Measurements from ENCODE around the gene PDCD4.

DNA sequence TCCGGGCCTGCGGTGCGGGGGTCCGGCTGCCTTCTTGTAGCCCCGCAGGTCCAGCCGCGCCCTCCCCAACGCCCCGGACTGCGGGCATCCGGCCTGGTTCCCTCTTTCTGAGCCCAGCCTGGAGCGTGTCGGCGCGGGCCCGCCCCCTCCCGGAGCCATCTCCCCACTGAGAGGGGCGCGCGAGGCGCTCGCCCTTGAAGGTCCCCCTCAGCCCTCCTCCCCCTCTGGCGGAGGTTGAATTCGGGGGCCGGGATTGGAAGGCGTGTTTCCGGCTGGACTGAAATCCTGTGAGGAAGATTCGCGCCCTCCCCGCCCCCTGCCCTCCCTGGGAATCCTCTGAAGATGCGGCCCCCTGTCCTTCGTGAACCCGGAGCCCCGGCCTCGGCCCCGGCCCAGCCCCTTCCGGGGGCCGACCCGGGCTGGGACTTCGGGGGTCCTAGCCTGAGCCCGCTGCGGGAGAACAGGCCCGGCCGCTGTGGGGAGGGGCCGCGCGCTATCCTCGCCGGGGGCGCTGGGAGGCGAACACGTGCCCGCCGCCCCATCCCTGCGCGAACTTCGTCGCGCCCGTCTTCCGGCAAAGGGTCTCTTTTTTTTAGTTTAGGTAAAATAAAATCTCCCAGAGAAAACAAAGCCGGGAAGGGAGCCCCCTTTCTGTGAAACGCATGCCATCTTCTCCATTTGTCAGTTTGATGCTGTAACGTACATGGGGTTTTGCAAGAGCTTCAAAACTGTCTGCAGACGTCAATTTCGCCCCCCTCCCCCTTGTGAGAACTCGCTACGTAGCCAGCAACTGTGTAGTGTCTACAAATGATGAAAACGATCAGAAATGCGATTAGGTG lies 636 bp downstream of the PDCD4 start:
- TF ChIP-seq RAD21 (IDR thresholded peaks at IDR 0.05; ENCODE audit: low read length) (no peak), FOS (IDR thresholded peaks at IDR 0.05; ENCODE audit: low read depth, low read length) (no peak), CTCF (conservative IDR thresholded peaks at IDR 0.05; ENCODE audit: low read depth, low read length) (peak; percentile 25; the same call in 1 of the 2 replicates)
- TF ChIP-seq, protein P1, sequence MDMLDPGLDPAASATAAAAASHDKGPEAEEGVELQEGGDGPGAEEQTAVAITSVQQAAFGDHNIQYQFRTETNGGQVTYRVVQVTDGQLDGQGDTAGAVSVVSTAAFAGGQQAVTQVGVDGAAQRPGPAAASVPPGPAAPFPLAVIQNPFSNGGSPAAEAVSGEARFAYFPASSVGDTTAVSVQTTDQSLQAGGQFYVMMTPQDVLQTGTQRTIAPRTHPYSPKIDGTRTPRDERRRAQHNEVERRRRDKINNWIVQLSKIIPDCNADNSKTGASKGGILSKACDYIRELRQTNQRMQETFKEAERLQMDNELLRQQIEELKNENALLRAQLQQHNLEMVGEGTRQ (IDR thresholded peaks at IDR 0.05; ENCODE audit: low read depth, low read length), result peak; percentile 47

Data from IMR-90 (cell line).